SU-DHL-6 (cell line): ENCODE data around the gene HLF.

ENCODE experiments used
- H2AFZ ChIP-seq: fragments of 200-600 bp; sonication (generic); 2 replicates; pipeline ENCODE4 v1.6.1; 2014; ENCODE audit warnings: low read depth, mild to moderate bottlenecking, moderate library complexity, mixed read lengths, antibody characterized with exemption, low read length; ENCODE audit not compliant: severe bottlenecking
- H3F3A ChIP-seq: fragments of 200-600 bp; shearing (Covaris generic); 2 replicates; pipeline ENCODE4 v1.6.0; 2016; ENCODE audit warnings: antibody characterized with exemption, mild to moderate bottlenecking; ENCODE audit not compliant: insufficient read depth
- H3K27ac ChIP-seq: fragments of 200-600 bp; sonication (generic); 2 replicates; pipeline ENCODE4 v1.5.1; 2016; ENCODE audit warnings: low read depth, mild to moderate bottlenecking, low read length, moderate library complexity, mixed read lengths
- H3K27me3 ChIP-seq: fragments of 200-600 bp; sonication (generic), shearing (Covaris generic); 2 replicates; pipeline ENCODE4 v1.6.0; 2014; ENCODE audit warnings: mild to moderate bottlenecking, low read length
- H3K36me3 ChIP-seq: fragments of 200-600 bp; sonication (generic); 2 replicates; pipeline ENCODE4 v1.6.1; 2014; ENCODE audit warnings: mild to moderate bottlenecking, low read length, mixed read lengths
- H3K4me2 ChIP-seq: fragments of 300-600, 200-600 bp; shearing (Covaris generic), sonication (generic); 2 replicates; pipeline ENCODE4 v1.6.0; 2014; ENCODE audit warnings: low read length, low read depth, mild to moderate bottlenecking; ENCODE audit not compliant: poor library complexity, severe bottlenecking
- H3K4me3 ChIP-seq: fragments of 200-600 bp; sonication (generic); 2 replicates; pipeline ENCODE4 v1.5.1; 2014; ENCODE audit warnings: antibody characterized with exemption, low read length, mild to moderate bottlenecking, mixed read lengths; ENCODE audit not compliant: insufficient read depth, poor library complexity, severe bottlenecking
- H3K79me2 ChIP-seq: fragments of 200-600 bp; sonication (generic); 2 replicates; pipeline ENCODE4 v1.6.1; 2014; ENCODE audit warnings: mild to moderate bottlenecking, low read length, moderate library complexity; ENCODE audit not compliant: insufficient read depth
- H3K9ac ChIP-seq: fragments of 200-600 bp; sonication (generic); 2 replicates; pipeline ENCODE4 v1.7.0; 2014; ENCODE audit warnings: mild to moderate bottlenecking, low read length
- H3K9me2 ChIP-seq: fragments of 200-600 bp; sonication (generic); replicated peaks from 2 replicates; pipeline ENCODE4 v1.6.1; 2014; ENCODE audit warnings: low read length; ENCODE audit not compliant: insufficient read depth
- H3K9me3 ChIP-seq: fragments of 200-600 bp; sonication (generic); 2 replicates; pipeline ENCODE4 v1.6.1; 2014; ENCODE audit warnings: low read length, mixed read lengths; ENCODE audit not compliant: insufficient read depth
- H4K20me1 ChIP-seq: fragments of 200-600 bp; sonication (generic); 2 replicates; pipeline ENCODE4 v1.6.1; 2014; ENCODE audit warnings: low read depth, mild to moderate bottlenecking, antibody characterized with exemption, low read length, moderate library complexity, mixed read lengths
- EZH2phosphoT487 ChIP-seq: fragments of 200-600 bp; sonication (generic), shearing (Covaris generic); conservative IDR thresholded peaks from 2 replicates; pipeline ENCODE4 v1.6.1; 2018; ENCODE audit warnings: mild to moderate bottlenecking, antibody characterized with exemption, low read length, moderate library complexity, mixed read lengths
- TF ChIP-seq, protein P1 (sequence below): fragments of 200-600 bp; sonication (generic); IDR thresholded peaks from one replicate; pipeline ENCODE4 v1.5.1; 2017; ENCODE audit warnings: antibody characterized with exemption, mild to moderate bottlenecking, low read length, moderate library complexity; ENCODE audit not compliant: insufficient read depth, poor library complexity, severe bottlenecking

Gene HLF

GRCh38 chr17:55254375-55254774, 10.4 kb upstream of the HLF start:
- H3K9me3 ChIP-seq: no peaks in the 10 kb centered on the region
- no peak overlapping the region for H3K27ac ChIP-seq
- no peaks in the 10 kb centered on the region for H3K27me3 ChIP-seq
- no peak overlapping the region for H3K4me2 ChIP-seq
- no peaks in the 10 kb centered on the region for H3F3A ChIP-seq
- no peak for TF ChIP-seq EZH2phosphoT487
- TF ChIP-seq, protein P1, sequence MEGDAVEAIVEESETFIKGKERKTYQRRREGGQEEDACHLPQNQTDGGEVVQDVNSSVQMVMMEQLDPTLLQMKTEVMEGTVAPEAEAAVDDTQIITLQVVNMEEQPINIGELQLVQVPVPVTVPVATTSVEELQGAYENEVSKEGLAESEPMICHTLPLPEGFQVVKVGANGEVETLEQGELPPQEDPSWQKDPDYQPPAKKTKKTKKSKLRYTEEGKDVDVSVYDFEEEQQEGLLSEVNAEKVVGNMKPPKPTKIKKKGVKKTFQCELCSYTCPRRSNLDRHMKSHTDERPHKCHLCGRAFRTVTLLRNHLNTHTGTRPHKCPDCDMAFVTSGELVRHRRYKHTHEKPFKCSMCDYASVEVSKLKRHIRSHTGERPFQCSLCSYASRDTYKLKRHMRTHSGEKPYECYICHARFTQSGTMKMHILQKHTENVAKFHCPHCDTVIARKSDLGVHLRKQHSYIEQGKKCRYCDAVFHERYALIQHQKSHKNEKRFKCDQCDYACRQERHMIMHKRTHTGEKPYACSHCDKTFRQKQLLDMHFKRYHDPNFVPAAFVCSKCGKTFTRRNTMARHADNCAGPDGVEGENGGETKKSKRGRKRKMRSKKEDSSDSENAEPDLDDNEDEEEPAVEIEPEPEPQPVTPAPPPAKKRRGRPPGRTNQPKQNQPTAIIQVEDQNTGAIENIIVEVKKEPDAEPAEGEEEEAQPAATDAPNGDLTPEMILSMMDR: no peak
- H3K36me3 ChIP-seq: no peaks in the 10 kb centered on the region
- H3K9me2 ChIP-seq: no peaks in the 10 kb centered on the region
- no peak overlapping the region for H2AFZ ChIP-seq
- no peak overlapping the region for H3K4me3 ChIP-seq
- H3K9ac ChIP-seq: no peak overlapping the region
- H3K79me2 ChIP-seq: no peaks in the 10 kb centered on the region
- no peaks in the 10 kb centered on the region for H4K20me1 ChIP-seq

- TF ChIP-seq EZH2phosphoT487: no peak
- TF ChIP-seq, protein P1: no peak
- no peaks in the 10 kb centered on the region for H3K79me2 ChIP-seq
- H2AFZ ChIP-seq: no peak overlapping the region
- no peak overlapping the region for H3K27ac ChIP-seq
- H3K4me3 ChIP-seq: no peak overlapping the region
- no peak overlapping the region for H3K9ac ChIP-seq
- no peaks in the 10 kb centered on the region for H3K9me2 ChIP-seq
- H3K9me3 ChIP-seq: no peaks in the 10 kb centered on the region
- H4K20me1 ChIP-seq: no peaks in the 10 kb centered on the region
- no peaks in the 10 kb centered on the region for H3K36me3 ChIP-seq
- H3F3A ChIP-seq: no peaks in the 10 kb centered on the region
- no peaks in the 10 kb centered on the region for H3K27me3 ChIP-seq
- H3K4me2 ChIP-seq: no peak overlapping the region
Observed at GRCh38 chr17:55258578-55259135, 6.1 kb upstream of the HLF start.

DNA sequence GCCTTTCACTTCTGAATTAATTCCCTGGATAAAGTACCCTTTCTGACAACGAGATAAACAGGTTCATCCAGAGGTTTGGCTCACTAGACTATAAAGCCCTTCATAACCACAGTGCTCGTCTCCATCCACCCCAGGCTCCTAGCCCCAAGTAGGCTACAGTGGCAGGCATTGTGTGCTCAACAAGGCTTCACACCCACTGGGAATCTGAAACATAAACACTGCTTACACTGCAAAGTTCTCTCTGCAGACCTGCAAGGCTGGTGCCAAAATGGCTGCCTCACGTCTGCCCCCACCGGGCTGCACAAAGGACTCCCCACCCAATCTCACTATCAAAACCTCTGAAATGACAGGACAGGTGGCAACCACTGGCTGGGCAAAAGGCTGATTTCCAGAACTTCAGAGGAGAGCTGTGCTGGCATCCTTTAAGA, 5.1 kb upstream of the HLF start:
- Histone ChIP-seq H2AFZ (no peak overlapping the region), H3K9ac (no peak overlapping the region), H3K27ac (no peak overlapping the region), H3K79me2 (no peaks in the 10 kb centered on the region), H3F3A (no peaks in the 10 kb centered on the region), H4K20me1 (no peaks in the 10 kb centered on the region), H3K4me2 (no peak overlapping the region), H3K27me3 (no peaks in the 10 kb centered on the region), H3K36me3 (no peaks in the 10 kb centered on the region), H3K9me3 (no peaks in the 10 kb centered on the region), H3K4me3 (no peak overlapping the region), H3K9me2 (no peaks in the 10 kb centered on the region)
- TF ChIP-seq EZH2phosphoT487: no peak
- TF ChIP-seq, protein P1: no peak
